K562 (cell line): ENCODE measurements around the gene NTRK3. TPM values are rescaled to one million over a fixed set of nuclear protein-coding genes. Genes with fewer than 3 reads are reported as not detected.

Source experiments
- ATAC-seq: fragments of 200-7000 bp; cut with Tn5 transposase; 3 replicates; pipeline ENCODE4 v1.9.1; 2020; ENCODE audit warnings: moderate library complexity
- BruUV-seq: library from RNA; stranded (reverse); fragments of 400-500 nt; replicated peaks from 2 replicates; lab custom pipeline; 2021; lab: Mats Ljungman, UMichigan
- CTCF ChIA-PET: fragments of 300-600 bp; formaldehyde crosslinking; extraction: SDS; loops from one replicate; lab custom pipeline; 2021; ENCODE audit warnings: low intra/inter-chr PET ratio; lab: Yijun Ruan, JAX
- POLR2A ChIA-PET: fragments of 300-600, 350-650 bp; sonication (Branson Sonifier 250); formaldehyde crosslinking; extraction: SDS; loops from one replicate; lab custom pipeline; 2021; ENCODE audit warnings: antibody characterized with exemption, inconsistent platforms; lab: Yijun Ruan, JAX
- DNase-seq, 4 experiments: peaks; one replicate each; pipeline versions ENCODE4 v3.0.0 to v3.0.0-alpha.2; 2011 to 2018; ENCODE audit warnings: low spot score in 3 of 4, mixed read lengths in 3 of 4; ENCODE audit errors: extremely low read depth in 1 of 4
- FAIRE-seq: peaks from 2 replicates; lab custom pipeline; 2011; peaks lifted over from hg19 to GRCh38; lab: Jason Lieb, UNC
- H2AFZ ChIP-seq: 2 replicates; pipeline ENCODE4 v1.6.0; 2011; ENCODE audit warnings: low read depth, low read length, control low read depth, inconsistent platforms
- H3K27ac ChIP-seq: fragments of 200-600 bp; 3 replicates; pipeline ENCODE4 v1.8.0; 2011; ENCODE audit warnings: low read depth, mild to moderate bottlenecking, control low read depth, inconsistent platforms, low read length, moderate library complexity, mixed read lengths; ENCODE audit errors: extremely low read depth
- H3K27me3 ChIP-seq, 2 experiments: fragments of 300-600 bp in 1 of 2; 2 replicates in 1 of 2; 3 replicates in 1 of 2; pipeline versions ENCODE4 v1.6.0 to v1.8.0; 2011; ENCODE audit warnings: inconsistent platforms in 2 of 2, low read length in 2 of 2, mild to moderate bottlenecking in 1 of 2, mixed read lengths in 1 of 2, moderate library complexity in 1 of 2; ENCODE audit not compliant: control insufficient read depth in 2 of 2, insufficient read depth in 2 of 2
- H3K36me3 ChIP-seq: fragments of 300-600 bp; 3 replicates; pipeline ENCODE4 v1.8.0; 2011; ENCODE audit warnings: mild to moderate bottlenecking, low read length, inconsistent platforms; ENCODE audit not compliant: control insufficient read depth, insufficient read depth
- H3K4me1 ChIP-seq, 2 experiments: fragments of 200-600 bp in 1 of 2; replicated peaks in 1 of 2; 2 replicates in 1 of 2; 3 replicates in 1 of 2; pipeline versions ENCODE4 v1.5.1 to v1.8.0; 2011; ENCODE audit warnings: inconsistent platforms in 2 of 2, low read length in 2 of 2, mild to moderate bottlenecking in 1 of 2, mixed read lengths in 1 of 2, moderate library complexity in 1 of 2; ENCODE audit not compliant: control insufficient read depth in 2 of 2, insufficient read depth in 2 of 2
- H3K4me2 ChIP-seq: 2 replicates; pipeline ENCODE4 v1.6.1; 2011; ENCODE audit warnings: low read length, control low read depth, inconsistent platforms, mixed read lengths; ENCODE audit not compliant: insufficient read depth
- H3K4me3 ChIP-seq: fragments of 200-600 bp; sonication (generic), shearing (Covaris generic); 2 replicates; pipeline ENCODE4 v1.5.1; 2016; ENCODE audit warnings: control low read depth, inconsistent platforms
- H3K79me2 ChIP-seq: fragments of 200-600 bp; 3 replicates; pipeline ENCODE4 v1.8.0; 2011; ENCODE audit warnings: low read length, inconsistent platforms; ENCODE audit not compliant: control insufficient read depth, insufficient read depth
- H3K9ac ChIP-seq, 2 experiments: 2 replicates each; pipeline versions ENCODE4 v1.6.0 to v1.6.1; 2011; ENCODE audit warnings: low read depth in 2 of 2, low read length in 2 of 2, control low read depth in 1 of 2, inconsistent platforms in 1 of 2, mild to moderate bottlenecking in 1 of 2, mixed read lengths in 1 of 2; ENCODE audit not compliant: insufficient read depth in 1 of 2
- H3K9me1 ChIP-seq: one replicate; pipeline ENCODE4 v1.6.0; 2011; ENCODE audit warnings: inconsistent platforms, mild to moderate bottlenecking, low read length, moderate library complexity; ENCODE audit not compliant: control insufficient read depth, insufficient read depth
- H3K9me3 ChIP-seq: replicated peaks from 2 replicates; pipeline ENCODE4 v1.5.1; 2011; ENCODE audit warnings: low read depth, low read length, inconsistent platforms; ENCODE audit not compliant: control insufficient read depth, insufficient read depth
- H4K20me1 ChIP-seq: replicated peaks from 2 replicates; pipeline ENCODE4 v1.6.1; 2011; ENCODE audit warnings: low read length, inconsistent platforms, mixed read lengths; ENCODE audit not compliant: control insufficient read depth, insufficient read depth
- GTF2B ChIP-seq: IDR thresholded peaks from 2 replicates; pipeline ENCODE4 v1.6.1; 2011; ENCODE audit not compliant: insufficient read length; ENCODE audit errors: extremely low read depth
- HNRNPL ChIP-seq: fragments of 200-400 bp; formaldehyde crosslinking; IDR thresholded peaks from 2 replicates; pipeline ENCODE4 v1.6.1; 2017; ENCODE audit warnings: low read depth, mild to moderate bottlenecking, low read length
- IRF2 ChIP-seq: sonication (generic); formaldehyde crosslinking; IDR thresholded peaks from 2 replicates; pipeline ENCODE4 v1.8.1; 2022; ENCODE audit warnings: mild to moderate bottlenecking, missing genetic modification reagents
- MTA2 ChIP-seq: fragments of 450-650 bp; IDR thresholded peaks from 2 replicates; pipeline ENCODE4 v1.6.1; 2016; ENCODE audit warnings: low read depth
- NKRF ChIP-seq: fragments of 450-650 bp; IDR thresholded peaks from 2 replicates; pipeline ENCODE4 v1.6.1; 2016; ENCODE audit warnings: borderline replicate concordance
- PCBP1 ChIP-seq: fragments of 200-400 bp; formaldehyde crosslinking; IDR thresholded peaks from 2 replicates; pipeline ENCODE4 v1.6.1; 2018; ENCODE audit warnings: mild to moderate bottlenecking, low read depth, low read length; ENCODE audit not compliant: poor library complexity, severe bottlenecking
- PHTF2 ChIP-seq: fragments of 250-450 bp; sonication (Bioruptor Pico); IDR thresholded peaks from 2 replicates; pipeline ENCODE4 v1.5.0; 2021; ENCODE audit warnings: mild to moderate bottlenecking
- POLR2A ChIP-seq: fragments of 450-650 bp; conservative IDR thresholded peaks from 2 replicates; pipeline ENCODE4 v1.6.1; 2016
- RAD51 ChIP-seq: fragments of 450-650 bp; IDR thresholded peaks from 2 replicates; pipeline ENCODE4 v1.7.1; 2016; ENCODE audit warnings: low read depth, mild to moderate bottlenecking, borderline replicate concordance
- SREBF2 ChIP-seq: sonication (generic); formaldehyde crosslinking; IDR thresholded peaks from 2 replicates; pipeline ENCODE4 v1.4.0; 2020; ENCODE audit warnings: mild to moderate bottlenecking, missing genetic modification reagents
- TARDBP ChIP-seq: fragments of 450-650 bp; IDR thresholded peaks from 2 replicates; pipeline ENCODE4 v1.6.1; 2016
- TEAD2 ChIP-seq: fragments of 450-650 bp; IDR thresholded peaks from 2 replicates; pipeline ENCODE4 v1.6.1; 2016; ENCODE audit warnings: missing genetic modification characterization, control low read depth, missing compliant biosample characterization
- TGIF2 ChIP-seq: sonication (generic); formaldehyde crosslinking; IDR thresholded peaks from 2 replicates; pipeline ENCODE4 v1.8.1; 2022; ENCODE audit warnings: mild to moderate bottlenecking, missing genetic modification reagents, moderate library complexity
- ZNF133 ChIP-seq: fragments of 250-450 bp; sonication (Bioruptor Pico); IDR thresholded peaks from 2 replicates; pipeline ENCODE4 v1.4.0; 2020; ENCODE audit warnings: mild to moderate bottlenecking
- ZNF23 ChIP-seq: fragments of 250-450 bp; sonication (Bioruptor Pico); IDR thresholded peaks from 2 replicates; pipeline ENCODE4 v1.4.0; 2020; ENCODE audit warnings: mild to moderate bottlenecking
- WGBS: fragments of 100-300 bp; shearing (Covaris generic); methylation state at CpG from one replicate; pipeline ENCODE4 v1.1.6; 2016; ENCODE audit warnings: low coverage, mixed read lengths; ENCODE audit not compliant: insufficient coverage; ENCODE audit errors: missing lambda C conversion rate; 5-methylcytosine and 5-hydroxymethylcytosine counted together
- in situ Hi-C: fragments of 300-500 bp; cut with MboI; formaldehyde crosslinking; loops from 4 replicates; pipeline ENCODE4 v1.15.0; 2018; ENCODE audit warnings: inconsistent platforms, mixed read lengths
- intact Hi-C: fragments of 100-400 bp; cut with micrococcal nuclease; formaldehyde crosslinking; loops from 2 replicates; pipeline ENCODE4 v1.14.2; 2022
- polyA plus RNA-seq, 8 experiments: library from polyadenylated mRNA; depleted of rRNA in 4 of 8; stranded (reverse) in 5 of 8; unstranded in 3 of 8; fragments of >200 nt; fragmentation: Nextera tagmentation in 2 of 8; fragmentation: Illumina TruSeq in 1 of 8; extraction: Ambion mirVana in 2 of 8; extraction: Trizol in 1 of 8; gene quantifications; 2 replicates each; pipeline versions ENCODE4 v1.2.1 to v1.2.3, GENCODE V29; 2011 to 2014; ENCODE audit warnings: inconsistent platforms in 1 of 8, missing spikeins in 1 of 8
- total RNA-seq, 7 experiments: library from RNA; depleted of rRNA in 6 of 7; stranded (reverse); fragments of >200 nt in 6 of 7; fragmentation: Illumina TruSeq in 2 of 7; extraction: Trizol in 2 of 7; gene quantifications; 2 replicates each; pipeline versions ENCODE4 v1.2.1 to v1.2.3, GENCODE V29; 2011 to 2021; ENCODE audit warnings: low replicate concordance in 1 of 7
- TF ChIP-seq, protein P1 (sequence below): fragments of 250-450 bp; sonication (Bioruptor Pico); IDR thresholded peaks from 2 replicates; pipeline ENCODE4 v1.9.0; 2021; ENCODE audit warnings: mild to moderate bottlenecking, inconsistent platforms
- TF ChIP-seq, protein P2 (sequence below): fragments of 250-450 bp; sonication (Bioruptor Pico); IDR thresholded peaks from 2 replicates; pipeline ENCODE4 v1.4.0; 2020; ENCODE audit warnings: mild to moderate bottlenecking

Gene NTRK3
- total and polyA plus RNA-seq, 9 of the 15 experiments (the other 6 are each of a cell fraction or from before 2014, with no cell fraction given) = 0.11 to 0.13 TPM; not detected in 7

- no peak for TF ChIP-seq RAD51
Measured at GRCh38 chr15:88301311-88301710, 44.8 kb upstream of the NTRK3 start (continued).

DNA sequence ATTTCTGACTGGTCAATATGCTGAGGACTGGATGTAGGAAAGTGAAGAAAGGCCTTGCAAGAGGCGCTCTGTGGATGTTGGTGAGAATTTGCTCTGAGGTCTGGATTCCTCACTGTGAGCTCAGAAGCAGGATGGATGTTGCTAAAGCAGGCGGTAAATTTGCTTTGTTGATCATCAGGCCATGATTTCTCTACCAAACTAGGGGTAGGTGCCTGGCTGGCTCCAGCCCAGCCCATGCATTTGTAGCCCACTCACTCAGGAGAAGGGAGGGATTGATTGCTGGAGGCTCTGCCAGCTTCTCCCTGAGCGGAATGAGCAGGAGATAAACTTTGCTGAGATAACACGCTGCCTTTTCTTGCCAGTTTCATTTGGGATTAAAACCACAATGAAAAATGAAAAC, 44.3 kb upstream of the NTRK3 start:
- no peaks in the 10 kb centered on the region for H3K4me1 ChIP-seq
- CTCF ChIA-PET = no interaction called here
- in situ Hi-C loops (no loop called here), intact Hi-C loops (no loop called here)
- no peak for FAIRE-seq
- no peaks in the 10 kb centered on the region for H3K9me3 ChIP-seq
- BruUV-seq = no TSS peak
- H3K27ac ChIP-seq = no peak overlapping the region
- no peaks in the 10 kb centered on the region for H3K79me2 ChIP-seq
- POLR2A ChIA-PET = interaction anchor here (0.7 kb wide), 1 partner anchor 52 kb away, joined by 3 read pairs; no protein-coding TSS in a partner anchor
- ATAC-seq = no peak
- H3K36me3 ChIP-seq = no peaks in the 10 kb centered on the region
- peaks cover 0 to 8% of the 10 kb centered on the region in 2 experiments; a peak in 1 of 5 replicates for H3K27me3 ChIP-seq
- no peak overlapping the region for H3K4me2 ChIP-seq
- H2AFZ ChIP-seq = no peak overlapping the region
- H3K4me3 ChIP-seq = no peak overlapping the region
- no peak for DNase-seq
- H3K9ac ChIP-seq = no peak overlapping the region
- no peaks in the 10 kb centered on the region for H3K9me1 ChIP-seq
- no peaks in the 10 kb centered on the region for H4K20me1 ChIP-seq
- 0% methylated on average over 4 of the region's 4 CpGs for WGBS
- TF ChIP-seq HNRNPL (no peak), PCBP1 (no peak), POLR2A (no peak), SREBF2 (no peak), MTA2 (no peak), GTF2B (no peak), NKRF (no peak), TGIF2 (CRISPR knock-in tag) (no peak), PHTF2 (no peak), ZNF133 (no peak), IRF2 (no peak), TARDBP (no peak), TEAD2 (tag) (no peak), ZNF23 (no peak)
- TF ChIP-seq, protein P1, sequence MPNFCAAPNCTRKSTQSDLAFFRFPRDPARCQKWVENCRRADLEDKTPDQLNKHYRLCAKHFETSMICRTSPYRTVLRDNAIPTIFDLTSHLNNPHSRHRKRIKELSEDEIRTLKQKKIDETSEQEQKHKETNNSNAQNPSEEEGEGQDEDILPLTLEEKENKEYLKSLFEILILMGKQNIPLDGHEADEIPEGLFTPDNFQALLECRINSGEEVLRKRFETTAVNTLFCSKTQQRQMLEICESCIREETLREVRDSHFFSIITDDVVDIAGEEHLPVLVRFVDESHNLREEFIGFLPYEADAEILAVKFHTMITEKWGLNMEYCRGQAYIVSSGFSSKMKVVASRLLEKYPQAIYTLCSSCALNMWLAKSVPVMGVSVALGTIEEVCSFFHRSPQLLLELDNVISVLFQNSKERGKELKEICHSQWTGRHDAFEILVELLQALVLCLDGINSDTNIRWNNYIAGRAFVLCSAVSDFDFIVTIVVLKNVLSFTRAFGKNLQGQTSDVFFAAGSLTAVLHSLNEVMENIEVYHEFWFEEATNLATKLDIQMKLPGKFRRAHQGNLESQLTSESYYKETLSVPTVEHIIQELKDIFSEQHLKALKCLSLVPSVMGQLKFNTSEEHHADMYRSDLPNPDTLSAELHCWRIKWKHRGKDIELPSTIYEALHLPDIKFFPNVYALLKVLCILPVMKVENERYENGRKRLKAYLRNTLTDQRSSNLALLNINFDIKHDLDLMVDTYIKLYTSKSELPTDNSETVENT (CRISPR knock-in tag) = no peak
- TF ChIP-seq, protein P2, sequence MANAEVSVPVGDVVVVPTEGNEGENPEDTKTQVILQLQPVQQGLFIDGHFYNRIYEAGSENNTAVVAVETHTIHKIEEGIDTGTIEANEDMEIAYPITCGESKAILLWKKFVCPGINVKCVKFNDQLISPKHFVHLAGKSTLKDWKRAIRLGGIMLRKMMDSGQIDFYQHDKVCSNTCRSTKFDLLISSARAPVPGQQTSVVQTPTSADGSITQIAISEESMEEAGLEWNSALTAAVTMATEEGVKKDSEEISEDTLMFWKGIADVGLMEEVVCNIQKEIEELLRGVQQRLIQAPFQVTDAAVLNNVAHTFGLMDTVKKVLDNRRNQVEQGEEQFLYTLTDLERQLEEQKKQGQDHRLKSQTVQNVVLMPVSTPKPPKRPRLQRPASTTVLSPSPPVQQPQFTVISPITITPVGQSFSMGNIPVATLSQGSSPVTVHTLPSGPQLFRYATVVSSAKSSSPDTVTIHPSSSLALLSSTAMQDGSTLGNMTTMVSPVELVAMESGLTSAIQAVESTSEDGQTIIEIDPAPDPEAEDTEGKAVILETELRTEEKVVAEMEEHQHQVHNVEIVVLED (CRISPR knock-in tag) = no peak
